G401.6 (cell line): ENCODE measurements around the gene AJUBA.
A peak's percentile ranks its signal among the peaks of the same experiment; 100 is the strongest.

Experiments used
- FAIRE-seq: peaks from 2 replicates; lab custom pipeline; 2012; peaks lifted over from hg19 to GRCh38; lab: Jason Lieb, UNC

The AJUBA gene

DNA sequence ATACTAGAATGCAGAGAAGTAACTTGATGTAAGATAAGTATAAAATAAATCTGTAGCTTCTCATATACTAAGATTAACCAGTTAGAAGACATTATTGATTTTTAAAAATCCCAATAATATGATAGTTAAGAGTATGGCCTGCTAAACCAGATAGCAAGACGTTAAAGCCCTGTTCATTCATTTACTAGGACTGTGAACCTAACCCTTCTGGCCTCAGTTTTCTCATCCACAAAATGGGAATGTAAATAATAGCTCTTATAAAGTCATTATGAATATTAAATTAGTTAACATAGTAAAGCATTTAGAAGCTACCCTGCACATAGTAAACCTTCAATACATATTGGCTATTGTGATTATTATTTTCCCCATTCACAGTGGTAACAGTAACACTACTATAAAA is 47.2 kb downstream of the AJUBA start:
- no peak for FAIRE-seq

GRCh38 chr14:22932146-22932545 is 50.2 kb downstream of the AJUBA start:
- no peak for FAIRE-seq

GRCh38 chr14:22929961-22930364 is 52.4 kb downstream of the AJUBA start:
- FAIRE-seq, result no peak

- peak; percentile 98 for FAIRE-seq
These were observed 53.0 kb downstream of the AJUBA start, which contains the start of gene PRMT5 for GRCh38 chr14:22929104-22929960. TSS of gene PRMT5 (minus strand) at chr14:22929376. CDS start at chr14:22929361, 15 bp downstream.

GRCh38 chr14:22928237-22929103 is 53.9 kb downstream of the AJUBA start:
- FAIRE-seq, result no peak

DNA sequence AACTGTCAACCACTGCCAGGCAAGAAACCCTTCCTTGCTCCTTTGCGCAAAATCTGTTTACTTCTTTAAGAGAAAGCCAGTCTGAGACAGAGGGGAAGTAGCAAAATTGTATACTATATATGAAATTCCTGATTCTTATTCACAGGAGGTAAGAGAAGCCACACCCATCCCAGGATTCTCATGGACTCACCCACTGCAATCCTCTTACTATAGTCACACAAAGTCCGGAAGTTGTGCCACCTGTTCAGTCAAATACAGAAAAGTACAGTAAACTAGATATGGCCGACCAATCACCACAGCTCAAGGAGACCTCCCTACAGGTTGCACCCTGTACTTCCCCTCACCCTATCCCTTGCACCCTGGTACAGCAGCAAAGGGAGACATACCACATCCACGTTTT is 56.0 kb downstream of the AJUBA start:
- FAIRE-seq, result no peak

DNA sequence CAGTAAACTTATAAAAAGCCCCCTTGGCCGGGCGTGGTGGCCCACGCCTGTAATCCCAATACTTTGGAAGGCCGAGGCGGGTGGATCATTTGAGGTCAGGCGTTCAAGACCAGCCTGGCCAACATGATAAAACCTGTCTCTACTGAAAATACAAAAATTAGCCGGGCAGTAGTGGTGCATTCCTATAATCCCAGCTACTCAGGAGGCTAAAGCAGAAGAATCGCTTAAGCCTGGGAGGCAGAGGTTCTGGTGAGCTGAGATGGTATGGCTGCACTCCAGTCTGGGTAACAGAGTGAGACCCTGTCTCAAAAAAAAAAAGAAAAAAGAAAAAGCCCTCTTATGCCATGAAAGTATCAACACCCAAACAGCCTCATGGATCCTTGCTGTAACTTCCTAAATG is 56.8 kb downstream of the AJUBA start:
- no peak for FAIRE-seq

GRCh38 chr14:22923746-22924145 is 58.6 kb downstream of the AJUBA start:
- FAIRE-seq, result no peak

DNA sequence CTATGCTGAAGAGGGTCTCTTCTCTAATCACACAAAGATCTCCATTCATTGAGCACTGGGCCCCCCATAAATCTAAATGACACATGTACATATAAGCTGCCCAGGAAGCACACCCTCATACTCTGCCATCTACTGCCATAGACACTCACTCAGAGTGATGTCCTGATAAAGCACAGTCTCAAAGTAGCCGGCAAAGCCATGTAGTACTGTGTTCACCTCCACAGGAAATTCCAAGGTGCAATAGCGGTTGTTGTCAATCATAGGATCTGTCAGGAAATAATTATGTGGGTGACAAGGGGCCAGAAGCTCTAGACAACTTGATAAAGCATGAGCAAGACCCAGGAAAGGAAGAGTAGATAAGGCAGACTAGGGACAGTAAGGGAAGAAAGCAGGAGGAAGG is 60.1 kb downstream of the AJUBA start:
- FAIRE-seq, result no peak
